HEK293 (cell line): Measurements from ENCODE around the gene BBIP1.

Experiments
- CTCF ChIA-PET: fragments of 350-600 bp; formaldehyde crosslinking; extraction: SDS; loops from one replicate; lab custom pipeline; 2021; ENCODE audit warnings: antibody characterized with exemption; lab: Yijun Ruan, JAX
- POLR2A ChIA-PET: fragments of 300-600 bp; formaldehyde crosslinking; extraction: SDS; loops from one replicate; lab custom pipeline; 2020; ENCODE audit warnings: antibody characterized with exemption, inconsistent platforms; lab: Yijun Ruan, JAX
- H3K27ac ChIP-seq: fragments of 200-500 bp; sonication (Bioruptor generic); 2 replicates; pipeline ENCODE4 v1.5.1; 2014; ENCODE audit warnings: low read depth, low read length, control low read depth, inconsistent platforms; ENCODE audit errors: extremely low read depth
- H3K36me3 ChIP-seq, 2 experiments: fragments of 200-500 bp in 1 of 2; sonication (Bioruptor generic) in 1 of 2; 1 replicate in 1 of 2; 2 replicates in 1 of 2; pipeline ENCODE4 v1.5.1; 2014 to 2017; ENCODE audit warnings: inconsistent platforms in 2 of 2, low read length in 2 of 2; ENCODE audit not compliant: control insufficient read depth in 2 of 2, insufficient read depth in 1 of 2
- H3K4me1 ChIP-seq: fragments of 200-500 bp; sonication (Bioruptor generic); 2 replicates; pipeline ENCODE4 v1.5.1; 2014; ENCODE audit warnings: mild to moderate bottlenecking, low read length, inconsistent platforms; ENCODE audit not compliant: control insufficient read depth, insufficient read depth
- H3K4me3 ChIP-seq: 2 replicates; pipeline ENCODE4 v1.5.1; 2011; ENCODE audit warnings: low read depth, mild to moderate bottlenecking, control low read depth, low read length, moderate library complexity
- H3K9me3 ChIP-seq: fragments of 200-500 bp; sonication (Bioruptor generic); 2 replicates; pipeline ENCODE4 v1.5.1; 2014; ENCODE audit warnings: low read depth, low read length, inconsistent platforms; ENCODE audit not compliant: control insufficient read depth, insufficient read depth
- ATF2 ChIP-seq: fragments of 450-650 bp; formaldehyde crosslinking; IDR thresholded peaks from 2 replicates; pipeline ENCODE4 v1.5.1; 2016; ENCODE audit warnings: missing biosample characterization, missing genetic modification characterization, low read depth
- PRDM1 ChIP-seq: fragments of 450-650 bp; formaldehyde crosslinking; IDR thresholded peaks from 2 replicates; pipeline ENCODE4; 2016; ENCODE audit warnings: missing biosample characterization, missing genetic modification characterization
- PRDM4 ChIP-seq: fragments of 450-650 bp; formaldehyde crosslinking; IDR thresholded peaks from 2 replicates; pipeline ENCODE4 v1.5.1; 2017; ENCODE audit warnings: missing biosample characterization, missing genetic modification characterization
- TSHZ1 ChIP-seq: fragments of 450-650 bp; formaldehyde crosslinking; IDR thresholded peaks from 2 replicates; pipeline ENCODE4 v1.5.1; 2016; ENCODE audit warnings: missing biosample characterization, missing genetic modification characterization, borderline replicate concordance
- YY1 ChIP-seq: fragments of 450-650 bp; formaldehyde crosslinking; IDR thresholded peaks from 2 replicates; pipeline ENCODE4 v1.5.1; 2018; ENCODE audit warnings: missing biosample characterization, missing genetic modification characterization
- ZBTB17 ChIP-seq: fragments of 450-650 bp; formaldehyde crosslinking; IDR thresholded peaks from 2 replicates; pipeline ENCODE4 v1.5.1; 2016; ENCODE audit warnings: missing biosample characterization, missing genetic modification characterization
- ZBTB48 ChIP-seq: fragments of 450-650 bp; formaldehyde crosslinking; IDR thresholded peaks from 2 replicates; pipeline ENCODE4 v1.5.1; 2016; ENCODE audit warnings: missing biosample characterization, missing genetic modification characterization
- ZNF140 ChIP-seq: fragments of 450-650 bp; formaldehyde crosslinking; IDR thresholded peaks from 2 replicates; pipeline ENCODE4 v1.5.1; 2016; ENCODE audit warnings: missing biosample characterization, missing genetic modification characterization
- ZNF146 ChIP-seq: fragments of 450-650 bp; formaldehyde crosslinking; IDR thresholded peaks from 2 replicates; pipeline ENCODE4 v1.5.1; 2016; ENCODE audit warnings: missing biosample characterization, missing genetic modification characterization
- ZNF223 ChIP-seq: fragments of 450-650 bp; formaldehyde crosslinking; IDR thresholded peaks from 2 replicates; pipeline ENCODE4 v1.5.1; 2016; ENCODE audit warnings: missing biosample characterization, missing genetic modification characterization
- ZNF24 ChIP-seq: fragments of 450-650 bp; formaldehyde crosslinking; IDR thresholded peaks from 2 replicates; pipeline ENCODE4 v1.5.1; 2016; ENCODE audit warnings: missing biosample characterization, missing genetic modification characterization
- ZNF248 ChIP-seq: fragments of 450-650 bp; formaldehyde crosslinking; IDR thresholded peaks from 2 replicates; pipeline ENCODE4 v1.5.1; 2017; ENCODE audit warnings: missing biosample characterization, missing genetic modification characterization
- ZNF311 ChIP-seq: fragments of 450-650 bp; formaldehyde crosslinking; IDR thresholded peaks from 2 replicates; pipeline ENCODE4 v1.5.1; 2017; ENCODE audit warnings: missing biosample characterization, missing genetic modification characterization, borderline replicate concordance
- ZNF341 ChIP-seq: fragments of 450-650 bp; formaldehyde crosslinking; IDR thresholded peaks from 2 replicates; pipeline ENCODE4; 2016; ENCODE audit warnings: low read depth, missing biosample characterization, missing genetic modification characterization
- ZNF350 ChIP-seq: fragments of 450-650 bp; formaldehyde crosslinking; IDR thresholded peaks from 2 replicates; pipeline ENCODE4 v1.5.0; 2017; ENCODE audit warnings: missing biosample characterization, mild to moderate bottlenecking, missing genetic modification characterization
- ZNF37A ChIP-seq: fragments of 450-650 bp; IDR thresholded peaks from 2 replicates; pipeline ENCODE4 v1.5.1; 2018; ENCODE audit warnings: missing biosample characterization, missing genetic modification characterization
- ZNF513 ChIP-seq: fragments of 450-650 bp; IDR thresholded peaks from 2 replicates; pipeline ENCODE4 v1.5.1; 2018; ENCODE audit warnings: missing biosample characterization, missing genetic modification characterization
- ZNF530 ChIP-seq: fragments of 450-650 bp; formaldehyde crosslinking; IDR thresholded peaks from 2 replicates; pipeline ENCODE4 v1.5.1; 2016; ENCODE audit warnings: low read depth, missing biosample characterization, missing genetic modification characterization
- ZNF560 ChIP-seq: fragments of 450-650 bp; formaldehyde crosslinking; IDR thresholded peaks from 2 replicates; pipeline ENCODE4 v1.5.1; 2017; ENCODE audit warnings: missing biosample characterization, missing genetic modification characterization, borderline replicate concordance
- ZNF571 ChIP-seq: fragments of 450-650 bp; formaldehyde crosslinking; IDR thresholded peaks from 2 replicates; pipeline ENCODE4 v1.5.0; 2017; ENCODE audit warnings: missing biosample characterization, missing genetic modification characterization
- ZNF596 ChIP-seq: fragments of 450-650 bp; IDR thresholded peaks from 2 replicates; pipeline ENCODE4 v1.5.0; 2018; ENCODE audit warnings: missing biosample characterization, mild to moderate bottlenecking, missing genetic modification characterization, moderate library complexity
- ZNF626 ChIP-seq: fragments of 450-650 bp; sonication (Bioruptor Pico); formaldehyde crosslinking; IDR thresholded peaks from 2 replicates; pipeline ENCODE4 v1.5.1; 2018; ENCODE audit warnings: missing biosample characterization, missing genetic modification characterization, inconsistent platforms
- ZNF654 ChIP-seq: fragments of 450-650 bp; formaldehyde crosslinking; IDR thresholded peaks from 2 replicates; pipeline ENCODE4 v1.5.1; 2016; ENCODE audit warnings: low read depth, missing biosample characterization, missing genetic modification characterization
- ZNF660 ChIP-seq: fragments of 450-650 bp; IDR thresholded peaks from 2 replicates; pipeline ENCODE4 v1.5.1; 2018; ENCODE audit warnings: missing biosample characterization, mild to moderate bottlenecking, missing genetic modification characterization
- ZNF692 ChIP-seq: fragments of 450-650 bp; formaldehyde crosslinking; IDR thresholded peaks from 2 replicates; pipeline ENCODE4 v1.5.1; 2016; ENCODE audit warnings: missing biosample characterization, missing genetic modification characterization
- ZNF791 ChIP-seq: fragments of 450-650 bp; formaldehyde crosslinking; IDR thresholded peaks from 2 replicates; pipeline ENCODE4 v1.5.1; 2016; ENCODE audit warnings: missing biosample characterization, missing genetic modification characterization
- ZNF792 ChIP-seq: fragments of 450-650 bp; formaldehyde crosslinking; IDR thresholded peaks from 2 replicates; pipeline ENCODE4 v1.5.1; 2016; ENCODE audit warnings: missing biosample characterization, missing genetic modification characterization
- ZSCAN23 ChIP-seq: fragments of 450-650 bp; formaldehyde crosslinking; IDR thresholded peaks from 2 replicates; pipeline ENCODE4 v1.5.1; 2016; ENCODE audit warnings: missing biosample characterization, missing genetic modification characterization

BBIP1 gene

GRCh38 chr10:110916554-110917346, 2.2 kb downstream of the BBIP1 start:
- ChIA-PET CTCF (interaction anchor here (0.7 to 1.6 kb wide), 3 partner anchors 12 to 26 kb away, joined by 3 to 4 read pairs (median 3); no protein-coding TSS in a partner anchor), POLR2A (interaction anchor here (0.6 to 2.9 kb wide), 3 partner anchors 9 to 114 kb away, joined by 4 to 15 read pairs (median 6); no protein-coding TSS in a partner anchor)
- no peaks in the 10 kb centered on the region for H3K9me3 ChIP-seq
- peak overlapping the region; percentile 63 for H3K27ac ChIP-seq
- H3K4me3 ChIP-seq: no peak overlapping the region
- H3K4me1 ChIP-seq: peaks cover 21% of the 10 kb centered on the region
- H3K36me3 ChIP-seq: no peaks in the 10 kb centered on the region
- TF ChIP-seq ZNF248 (tag by site-specific recombination): no peak
- peak; percentile 49; the same call in 1 of the 2 replicates for TF ChIP-seq YY1 (tag by site-specific recombination)
- TF ChIP-seq ZNF560: no peak
- no peak for TF ChIP-seq ZNF223 (tag by site-specific recombination)
- peak; percentile 89 for TF ChIP-seq ATF2 (tag by site-specific recombination)
- peak; percentile 90 for TF ChIP-seq PRDM4 (tag by site-specific recombination)
- 0 out of 2 replicates have a peak, but pooled peaks have one; percentile 30 for TF ChIP-seq ZNF146
- no peak for TF ChIP-seq ZBTB48 (tag by site-specific recombination)
- TF ChIP-seq ZNF791 (tag by site-specific recombination): no peak
- no peak for TF ChIP-seq ZNF37A
- TF ChIP-seq ZNF140: no peak
- TF ChIP-seq ZBTB17 (tag by site-specific recombination): peak; percentile 95
- TF ChIP-seq ZNF626 (tag by site-specific recombination): no peak; the same call in 1 of the 2 replicates
- peak; percentile 48; the same call in 1 of the 2 replicates for TF ChIP-seq PRDM1 (tag by site-specific recombination)
- no peak for TF ChIP-seq ZNF341 (tag by site-specific recombination)
- TF ChIP-seq ZNF692 (tag by site-specific recombination): peak; percentile 99
- TF ChIP-seq ZNF792: no peak
- peak; percentile 97 for TF ChIP-seq ZNF24
- no peak for TF ChIP-seq ZNF654 (tag by site-specific recombination)
- no peak for TF ChIP-seq ZNF530
- TF ChIP-seq TSHZ1 (tag by site-specific recombination): peak; percentile 88
- peak; percentile 87; the same call in 1 of the 2 replicates for TF ChIP-seq ZSCAN23
- TF ChIP-seq ZNF350 (tag by site-specific recombination): no peak
- peak; percentile 88 for TF ChIP-seq ZNF660 (tag by site-specific recombination)
- TF ChIP-seq ZNF513: peak; percentile 40; the same call in 1 of the 2 replicates
- TF ChIP-seq ZNF596: peak; percentile 47; the same call in 1 of the 2 replicates
- no peak for TF ChIP-seq ZNF571
- no peak for TF ChIP-seq ZNF311 (tag by site-specific recombination)
